ENCODE results near the gene PREX1. TPM values are rescaled to one million over a fixed set of nuclear protein-coding genes. Genes with fewer than 3 reads are reported as not detected.

PREX1 gene
- total and polyA plus RNA-seq, 2 of the 4 experiments (the other 2 are of a cell fraction): 0.67 to 0.72 TPM

- H2BK120ac ChIP-seq (ENCODE audit: low read depth, low read length): no peak overlapping the region
- ChIA-PET POLR2A (ENCODE audit: unreplicated experiment) (no interaction called here), CTCF (no interaction called here)
- no peak overlapping the region for H2BK5ac ChIP-seq (ENCODE audit: low read depth, low read length, poor library complexity, severe bottlenecking)
- H2AFZ ChIP-seq (replicated peaks; ENCODE audit: low read length, poor library complexity): no peak overlapping the region
- H3K27ac ChIP-seq (ENCODE audit: insufficient read depth, low read length): no peak overlapping the region
- 70% methylated on average over 2 of the region's 9 CpGs; no CpG with 5 or more reads in 1 of the 2 experiments for WGBS, 2 experiments (ENCODE audit: extremely low coverage in 2 of 2, insufficient read length in 1 of 2)
- H2AK5ac ChIP-seq (ENCODE audit: low read depth, low read length): no peak overlapping the region
- H4K20me1 ChIP-seq (ENCODE audit: insufficient read depth, low read length): no peaks in the 10 kb centered on the region
- intact Hi-C loops (cut with micrococcal nuclease): no loop called here
- no peak overlapping the region for H2BK20ac ChIP-seq (ENCODE audit: low read depth, low read length)
- no peaks in the 10 kb centered on the region; the same call in 1 of the 2 replicates for H3K9me1 ChIP-seq (ENCODE audit: insufficient read depth, low read length)
- BruUV-seq (replicated peaks): no TSS peak
- H3K9ac ChIP-seq (ENCODE audit: low read depth, low read length): no peak overlapping the region
- no peak overlapping the region for H3K18ac ChIP-seq (ENCODE audit: low read depth, low read length)
- H3K9me3 ChIP-seq (ENCODE audit: control insufficient read depth, insufficient read depth, low read length): no peaks in the 10 kb centered on the region
- no peak overlapping the region for H3K14ac ChIP-seq (replicated peaks; ENCODE audit: low read depth, low read length)
- in situ Hi-C loops (cut with MboI; ENCODE audit: low sequenced_read_pairs): no loop called here
- no peak overlapping the region for H3K4me2 ChIP-seq (ENCODE audit: low read depth, low read length)
- H2BK15ac ChIP-seq (ENCODE audit: low read depth, low read length): no peak overlapping the region
- no peak overlapping the region for H4K8ac ChIP-seq (ENCODE audit: low read depth in 2 of 2, low read length in 2 of 2)
- ATAC-seq (ENCODE audit: low read depth): no peak
- H3K56ac ChIP-seq (ENCODE audit: extremely low read depth, insufficient read depth, low read length): no peak overlapping the region
- no peak for DNase-seq
- H3K4ac ChIP-seq (ENCODE audit: low read depth, low read length): no peak overlapping the region
- H2AK9ac ChIP-seq (replicated peaks; ENCODE audit: low read depth, low read length, poor library complexity): no peak overlapping the region
- dilution Hi-C loops (cut with HindIII; ENCODE audit: low sequenced_read_pairs, unreplicated experiment): no loop called here
- no peak overlapping the region for H4K5ac ChIP-seq (ENCODE audit: low read depth, low read length)
- no peak overlapping the region for H3K4me3 ChIP-seq (ENCODE audit: insufficient read depth, low read depth, low read length)
- no peak overlapping the region for H4K91ac ChIP-seq (ENCODE audit: insufficient read depth, low read depth, low read length)
- H3K36me3 ChIP-seq (ENCODE audit: control insufficient read depth, insufficient read depth, low read length): no peaks in the 10 kb centered on the region
- no peaks in the 10 kb centered on the region for H3K79me1 ChIP-seq (ENCODE audit: low read depth in 1 of 2, low read length in 2 of 2)
- H3K23ac ChIP-seq (ENCODE audit: low read depth, low read length): no peak overlapping the region
- no peak for TF ChIP-seq RCOR1 (IDR thresholded peaks at IDR 0.05; ENCODE audit: insufficient replicate concordance, low read length)
- TF ChIP-seq MXI1 (IDR thresholded peaks at IDR 0.05; ENCODE audit: borderline replicate concordance, low read depth, low read length): no peak
- no peak for TF ChIP-seq MAFK (IDR thresholded peaks at IDR 0.05; ENCODE audit: low read depth, low read length)
- no peak for TF ChIP-seq CTCF (conservative IDR thresholded peaks at IDR 0.05; ENCODE audit: low read depth, low read length)
- TF ChIP-seq CHD1 (IDR thresholded peaks at IDR 0.05; ENCODE audit: low read depth, low read length): no peak
- no peak for TF ChIP-seq BHLHE40 (IDR thresholded peaks at IDR 0.05; ENCODE audit: low read depth, low read length)
- no peak for TF ChIP-seq CEBPB (IDR thresholded peaks at IDR 0.05; ENCODE audit: low read depth, low read length)
- no peak for TF ChIP-seq NFE2L2 (IDR thresholded peaks at IDR 0.05; ENCODE audit: low read depth, low read length)
- no peak for TF ChIP-seq FOS (IDR thresholded peaks at IDR 0.05; ENCODE audit: low read depth, low read length)
- TF ChIP-seq RAD21 (IDR thresholded peaks at IDR 0.05; ENCODE audit: low read length): no peak
- no peak for TF ChIP-seq ELK1 (IDR thresholded peaks at IDR 0.05; ENCODE audit: borderline replicate concordance, low read depth, low read length)
- no peak for TF ChIP-seq SMC3 (IDR thresholded peaks at IDR 0.05; ENCODE audit: low read depth, low read length)
- no peak for TF ChIP-seq USF2 (IDR thresholded peaks at IDR 0.05; ENCODE audit: low read depth, low read length)
- TF ChIP-seq MAZ (IDR thresholded peaks at IDR 0.05; ENCODE audit: borderline replicate concordance, low read depth, low read length): no peak
- TF ChIP-seq RFX5 (IDR thresholded peaks at IDR 0.05; ENCODE audit: low read depth, low read length): no peak
- no peak for TF ChIP-seq POLR2A (IDR thresholded peaks at IDR 0.05; ENCODE audit: low read depth, low read length)
- H3K27me3 ChIP-seq (ENCODE audit: control insufficient read depth, insufficient read depth, low read length): peaks cover 2% of the 10 kb centered on the region; the same call in 1 of the 2 replicates
- no peaks in the 10 kb centered on the region; the same call in 1 of the 2 replicates for H3K4me1 ChIP-seq (ENCODE audit: control insufficient read depth, insufficient read depth, low read length)
Measured at GRCh38 chr20:48648482-48649051, 179.2 kb downstream of the PREX1 start.
